AG09309 (cell line): ENCODE measurements around the gene TMEM150B.

ENCODE experiments used
- DNase-seq: peaks from one replicate; pipeline ENCODE4 v3.0.0-alpha.2; 2010; ENCODE audit warnings: low read depth
- H3K4me3 ChIP-seq: 2 replicates; pipeline ENCODE4 v1.5.1; 2011; ENCODE audit warnings: mild to moderate bottlenecking, low read depth, low read length, moderate library complexity; ENCODE audit not compliant: control insufficient read depth
- CTCF ChIP-seq: IDR thresholded peaks from 2 replicates; pipeline ENCODE4 v1.5.1; 2011; ENCODE audit warnings: mild to moderate bottlenecking, low read depth, low read length, inconsistent platforms; ENCODE audit not compliant: insufficient read depth, control insufficient read depth; ENCODE audit errors: missing control alignments

Gene TMEM150B

GRCh38 chr19:55270172-55270942 is 54.8 kb downstream of the TMEM150B start:
- DNase-seq = no peak
- no peak for TF ChIP-seq CTCF
- H3K4me3 ChIP-seq = no peak overlapping the region

- no peak for DNase-seq
- no peak overlapping the region for H3K4me3 ChIP-seq
- no peak for TF ChIP-seq CTCF
Observed at GRCh38 chr19:55269299-55269698, 55.8 kb downstream of the TMEM150B start.

- no peak overlapping the region for H3K4me3 ChIP-seq
- no peak for TF ChIP-seq CTCF
- no peak for DNase-seq
Observed at GRCh38 chr19:55266840-55267239, 58.3 kb downstream of the TMEM150B start.

GRCh38 chr19:55266404-55266803 is 58.7 kb downstream of the TMEM150B start:
- no peak overlapping the region for H3K4me3 ChIP-seq
- DNase-seq = no peak
- TF ChIP-seq CTCF = no peak

- H3K4me3 ChIP-seq = no peak overlapping the region
- TF ChIP-seq CTCF = no peak
- DNase-seq = no peak
Observed at GRCh38 chr19:55265723-55266386, 59.3 kb downstream of the TMEM150B start.

- no peak overlapping the region for H3K4me3 ChIP-seq
- no peak for DNase-seq
- TF ChIP-seq CTCF = no peak
Observed at GRCh38 chr19:55265173-55265572, 60.0 kb downstream of the TMEM150B start.
